OCI-LY1 (cell line): ENCODE measurements around the gene SLCO3A1.

Source experiments
- EZH2 ChIP-seq: fragments of 200-600 bp; sonication (generic), shearing (Covaris generic); IDR thresholded peaks from 2 replicates; pipeline ENCODE4 v1.8.0; 2017; ENCODE audit warnings: borderline replicate concordance, mixed run types, mild to moderate bottlenecking, antibody characterized with exemption, low read length, moderate library complexity, mixed read lengths
- TF ChIP-seq, protein P1 (sequence below): fragments of 200-600 bp; sonication (generic), shearing (Covaris generic); IDR thresholded peaks from 2 replicates; pipeline ENCODE4 v1.5.1; 2017; ENCODE audit warnings: mild to moderate bottlenecking, antibody characterized with exemption, low read length, moderate library complexity, mixed read lengths

DNA sequence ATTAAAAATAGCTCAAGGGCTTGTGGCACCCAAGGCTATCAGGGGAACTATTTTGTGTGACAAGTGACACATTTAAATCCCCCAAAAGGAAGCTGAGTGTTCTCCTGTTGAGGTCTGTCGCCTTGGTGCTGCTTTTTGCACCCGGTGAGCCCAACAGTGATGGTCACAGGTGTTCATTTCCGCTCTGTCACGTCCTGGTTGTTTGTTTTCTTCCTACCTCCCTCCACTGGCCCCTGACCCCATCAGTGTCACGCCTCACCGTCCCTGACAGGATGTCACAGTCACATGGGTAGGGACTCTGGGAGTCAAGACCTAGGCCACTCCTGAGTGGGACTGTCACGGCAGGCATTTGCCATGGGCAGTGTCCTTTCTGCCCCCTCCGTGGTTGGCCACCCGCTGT is 11.2 kb downstream of the SLCO3A1 start:
- TF ChIP-seq, protein P1, sequence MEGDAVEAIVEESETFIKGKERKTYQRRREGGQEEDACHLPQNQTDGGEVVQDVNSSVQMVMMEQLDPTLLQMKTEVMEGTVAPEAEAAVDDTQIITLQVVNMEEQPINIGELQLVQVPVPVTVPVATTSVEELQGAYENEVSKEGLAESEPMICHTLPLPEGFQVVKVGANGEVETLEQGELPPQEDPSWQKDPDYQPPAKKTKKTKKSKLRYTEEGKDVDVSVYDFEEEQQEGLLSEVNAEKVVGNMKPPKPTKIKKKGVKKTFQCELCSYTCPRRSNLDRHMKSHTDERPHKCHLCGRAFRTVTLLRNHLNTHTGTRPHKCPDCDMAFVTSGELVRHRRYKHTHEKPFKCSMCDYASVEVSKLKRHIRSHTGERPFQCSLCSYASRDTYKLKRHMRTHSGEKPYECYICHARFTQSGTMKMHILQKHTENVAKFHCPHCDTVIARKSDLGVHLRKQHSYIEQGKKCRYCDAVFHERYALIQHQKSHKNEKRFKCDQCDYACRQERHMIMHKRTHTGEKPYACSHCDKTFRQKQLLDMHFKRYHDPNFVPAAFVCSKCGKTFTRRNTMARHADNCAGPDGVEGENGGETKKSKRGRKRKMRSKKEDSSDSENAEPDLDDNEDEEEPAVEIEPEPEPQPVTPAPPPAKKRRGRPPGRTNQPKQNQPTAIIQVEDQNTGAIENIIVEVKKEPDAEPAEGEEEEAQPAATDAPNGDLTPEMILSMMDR, result no peak
- no peak for TF ChIP-seq EZH2
